PC-9 (cell line): ENCODE data around the gene UBA7. TPM values are rescaled to one million over a fixed set of nuclear protein-coding genes. Genes with fewer than 3 reads are reported as not detected.
A peak's percentile ranks its signal among the peaks of the same experiment; 100 is the strongest.

Experiments used
- BruUV-seq: library from RNA; stranded (reverse); fragments of 400-500 nt; replicated peaks from 2 replicates; lab custom pipeline; 2021; lab: Mats Ljungman, UMichigan
- CTCF ChIA-PET: fragments of 300-600 bp; sonication (Branson Sonifier 250); formaldehyde crosslinking; loops from one replicate; lab custom pipeline; 2022; ENCODE audit warnings: antibody characterized with exemption; lab: Charles Lee
- POLR2A ChIA-PET: fragments of 300-600 bp; sonication (Branson Sonifier 250); formaldehyde crosslinking; loops from one replicate; lab custom pipeline; 2022; ENCODE audit warnings: antibody characterized with exemption; ENCODE audit not compliant: unreplicated experiment; lab: Charles Lee
- DNase-seq, 2 experiments: peaks; one replicate each; pipeline versions ENCODE4 v3.0.0 to v3.0.0-alpha.2; 2015 to 2022; ENCODE audit warnings: mixed read lengths in 1 of 2
- H2AFZ ChIP-seq: fragments of 200-600 bp; sonication (generic); 2 replicates; pipeline ENCODE4 v1.8.1; 2017; ENCODE audit warnings: antibody characterized with exemption
- H3F3A ChIP-seq: fragments of 200-600 bp; sonication (generic); 2 replicates; pipeline ENCODE4 v1.8.1; 2017; ENCODE audit warnings: antibody characterized with exemption, mild to moderate bottlenecking, low read depth; ENCODE audit not compliant: insufficient read depth
- H3K27ac ChIP-seq: fragments of 200-600 bp; sonication (generic); 2 replicates; pipeline ENCODE4 v1.6.1; 2016; ENCODE audit warnings: mixed run types
- H3K27me3 ChIP-seq: fragments of 200-600 bp; sonication (generic); 2 replicates; pipeline ENCODE4 v1.6.1; 2016; ENCODE audit warnings: low read depth, mixed run types; ENCODE audit not compliant: insufficient read depth
- H3K36me3 ChIP-seq: fragments of 200-600 bp; sonication (generic); 2 replicates; pipeline ENCODE4 v1.6.1; 2016; ENCODE audit warnings: low read depth, mixed run types
- H3K4me1 ChIP-seq: fragments of 200-600 bp; sonication (generic); replicated peaks from 2 replicates; pipeline ENCODE4 v1.6.1; 2016; ENCODE audit warnings: mixed run types; ENCODE audit not compliant: insufficient read depth
- H3K4me2 ChIP-seq: fragments of 200-600 bp; sonication (generic); 2 replicates; pipeline ENCODE4 v1.6.1; 2017; ENCODE audit warnings: mixed run types
- H3K4me3 ChIP-seq: fragments of 200-600 bp; sonication (generic); 2 replicates; pipeline ENCODE4 v1.6.1; 2016; ENCODE audit warnings: mixed run types
- H3K79me2 ChIP-seq: fragments of 200-600 bp; sonication (generic); 2 replicates; pipeline ENCODE4 v1.6.1; 2017; ENCODE audit warnings: low read depth, mixed run types
- H3K9me2 ChIP-seq: fragments of 200-600 bp; sonication (generic); 2 replicates; pipeline ENCODE4 v1.8.1; 2017; ENCODE audit warnings: mild to moderate bottlenecking; ENCODE audit not compliant: insufficient read depth
- H3K9me3 ChIP-seq: fragments of 200-600 bp; sonication (generic); 2 replicates; pipeline ENCODE4 v1.8.1; 2016; ENCODE audit warnings: low read depth; ENCODE audit not compliant: insufficient read depth
- H4K20me1 ChIP-seq: fragments of 200-600 bp; sonication (generic); 2 replicates; pipeline ENCODE4 v1.8.1; 2017; ENCODE audit not compliant: insufficient read depth
- CTCF ChIP-seq: fragments of 200-600 bp; sonication (generic); conservative IDR thresholded peaks from 2 replicates; pipeline ENCODE4 v1.6.1; 2017; ENCODE audit warnings: mixed run types, antibody characterized with exemption, mild to moderate bottlenecking, moderate library complexity
- EZH2 ChIP-seq: fragments of 200-600 bp; sonication (generic); IDR thresholded peaks from 2 replicates; pipeline ENCODE4 v1.8.0; 2017; ENCODE audit warnings: antibody characterized with exemption, low read depth
- intact Hi-C: fragments of 100-400 bp; cut with micrococcal nuclease; formaldehyde crosslinking; loops from one replicate; pipeline ENCODE4 v1.10.0; 2022; ENCODE audit not compliant: unreplicated experiment
- total RNA-seq: library from RNA; stranded (reverse); gene quantifications from 2 replicates; pipeline ENCODE4 v1.2.3, GENCODE V29; 2021

The UBA7 gene
- total RNA-seq, 1 experiment from 2014 or later, result 48.6 TPM

- no peaks in the 10 kb centered on the region for H3K9me3 ChIP-seq
- H3K4me3 ChIP-seq, result peak within 1 kb of the TSS; percentile 80
- H3K4me1 ChIP-seq, result 0 out of 2 replicates have a peak, but pooled peaks cover 3% of the 10 kb centered on the region
- ChIA-PET POLR2A (interaction anchor here (0.6 kb wide), 1 partner anchor 107 kb away, joined by 5 read pairs; no protein-coding TSS in a partner anchor), CTCF (no interaction called here)
- TSS peak; percentile 76 for BruUV-seq
- no peaks in the 10 kb centered on the region for H3K36me3 ChIP-seq
- peak within 1 kb of the TSS; percentile 83 for H3K4me2 ChIP-seq
- H3K79me2 ChIP-seq, result peaks cover 19% of the 10 kb centered on the region
- H3F3A ChIP-seq, result no peaks in the 10 kb centered on the region
- no peaks in the 10 kb centered on the region for H4K20me1 ChIP-seq
- TF ChIP-seq CTCF (no peak), EZH2 (no peak)
- intact Hi-C loops, result loop anchor here (1.0 kb wide), 1 partner anchor 48 kb away; no protein-coding TSS in a partner anchor
- no peak within 1 kb of the TSS for H3K27ac ChIP-seq
- peaks cover 2% of the 10 kb centered on the region; the same call in 1 of the 2 replicates for H3K27me3 ChIP-seq
- peak; percentile 83 to 93 for DNase-seq
- no peaks in the 10 kb centered on the region for H3K9me2 ChIP-seq
- peak within 1 kb of the TSS; percentile 86 for H2AFZ ChIP-seq
These were observed 42.6 kb upstream of the UBA7 start, which contains the start of gene TRAIP for GRCh38 chr3:49856181-49857005. Gene TRAIP (minus strand): TSS chr3:49856564. CDS start chr3:49856453, 111 bp downstream.

- Histone ChIP-seq H3K4me1 (0 out of 2 replicates have a peak, but pooled peaks cover 3% of the 10 kb centered on the region), H3K9me2 (no peaks in the 10 kb centered on the region), H2AFZ (peak overlapping the region; percentile 86; the same call in 1 of the 2 replicates), H3K9me3 (no peaks in the 10 kb centered on the region), H4K20me1 (no peaks in the 10 kb centered on the region), H3K27ac (no peak overlapping the region), H3K4me2 (peak overlapping the region; percentile 83), H3F3A (no peaks in the 10 kb centered on the region), H3K79me2 (peaks cover 19% of the 10 kb centered on the region), H3K27me3 (no peaks in the 10 kb centered on the region; the same call in 1 of the 2 replicates), H3K36me3 (no peaks in the 10 kb centered on the region), H3K4me3 (peak overlapping the region; percentile 80)
- ChIA-PET POLR2A (no interaction called here), CTCF (no interaction called here)
- intact Hi-C loops, result loop anchor here (1.0 kb wide), 1 partner anchor 49 kb away; no protein-coding TSS in a partner anchor
- no peak for DNase-seq
- no TSS peak for BruUV-seq
- no peak for TF ChIP-seq EZH2
- no peak for TF ChIP-seq CTCF
These were observed 41.9 kb upstream of the UBA7 start for GRCh38 chr3:49855662-49856061.

- Histone ChIP-seq H3K9me2 (no peaks in the 10 kb centered on the region), H3K4me1 (no peaks in the 10 kb centered on the region), H3K27me3 (no peaks in the 10 kb centered on the region), H2AFZ (no peak overlapping the region), H3K36me3 (0 out of 2 replicates have a peak, but pooled peaks cover 3% of the 10 kb centered on the region), H3K27ac (no peak overlapping the region), H3K79me2 (no peaks in the 10 kb centered on the region), H4K20me1 (no peaks in the 10 kb centered on the region), H3K9me3 (no peaks in the 10 kb centered on the region), H3K4me2 (no peak overlapping the region), H3F3A (no peaks in the 10 kb centered on the region), H3K4me3 (no peak overlapping the region)
- TF ChIP-seq CTCF, result no peak
- no peak for TF ChIP-seq EZH2
- DNase-seq, result no peak
- ChIA-PET POLR2A (interaction anchor here (0.7 kb wide), 1 partner anchor 340 kb away, joined by 4 read pairs; no protein-coding TSS in a partner anchor), CTCF (no interaction called here)
- intact Hi-C loops, result no loop called here
- no TSS peak for BruUV-seq
These were observed 31.9 kb upstream of the UBA7 start for GRCh38 chr3:49845694-49846093.
